ENCODE measurements around the gene CYTH1. TPM values are rescaled to one million over a fixed set of nuclear protein-coding genes. Genes with fewer than 3 reads are reported as not detected.
A peak's percentile ranks its signal among the peaks of the same experiment; 100 is the strongest.

Gene CYTH1
- total and polyA plus RNA-seq, 8 donors: 18.3 to 34.4 (median 23.5) TPM

DNA sequence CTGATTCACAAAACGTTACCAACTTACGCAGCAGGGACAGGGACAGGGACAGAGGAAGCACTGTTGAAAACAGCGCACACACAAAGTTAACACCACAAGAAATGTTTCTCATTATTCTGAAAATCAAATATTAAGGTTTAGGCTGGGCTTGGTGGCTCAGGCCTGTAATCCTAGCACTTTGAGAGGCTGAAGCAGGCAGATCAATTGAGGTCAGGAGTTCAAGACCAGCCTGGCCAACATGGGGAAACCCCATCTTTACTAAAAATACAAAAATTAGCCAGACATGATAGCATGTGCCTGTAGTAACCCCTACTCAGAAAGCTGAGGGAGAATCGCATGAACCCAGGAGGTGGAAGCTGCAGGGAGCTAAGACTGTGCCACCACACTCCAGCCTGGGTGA, 4.2 kb downstream of the CYTH1 start:
- no peaks in the 10 kb centered on the region for H3K9me3 ChIP-seq
- no peak for FAIRE-seq
- no peaks in the 10 kb centered on the region for H3K36me3 ChIP-seq
- no peaks in the 10 kb centered on the region for H3K27me3 ChIP-seq
- TF ChIP-seq CTCF (IDR thresholded peaks at IDR 0.05): no peak
- WGBS, 2 donors: 88 to 95% methylated on average over 4 of the region's 4 CpGs
- H3K4me1 ChIP-seq: peaks cover 2 to 11% (median 10%) of the 10 kb centered on the region in 3 donors
- no peak overlapping the region for H3K4me3 ChIP-seq
- no peak for DNase-seq
- ATAC-seq: no peak
- no peak overlapping the region for H3K27ac ChIP-seq
- intact Hi-C loops (cut with DNase I): no loop called here

GRCh38 chr17:78774956-78775571, 7.0 kb downstream of the CYTH1 start:
- Histone ChIP-seq H3K4me3 (no peak overlapping the region), H3K9me3 (no peaks in the 10 kb centered on the region), H3K27ac (peak overlapping the region in 2 of 4 donors; percentile 1 to 6), H3K4me1 (peaks cover 0 to 3% (median 2%) of the 10 kb centered on the region in 3 donors), H3K27me3 (no peaks in the 10 kb centered on the region), H3K36me3 (no peaks in the 10 kb centered on the region)
- FAIRE-seq: no peak
- no peak for DNase-seq
- intact Hi-C loops (cut with DNase I): no loop called here
- no peak for TF ChIP-seq CTCF (IDR thresholded peaks at IDR 0.05)
- 79 to 88% methylated on average over 12 of the region's 12 CpGs for WGBS, 2 donors
- ATAC-seq: peak in 1 of 4 donors; percentile 19

DNA sequence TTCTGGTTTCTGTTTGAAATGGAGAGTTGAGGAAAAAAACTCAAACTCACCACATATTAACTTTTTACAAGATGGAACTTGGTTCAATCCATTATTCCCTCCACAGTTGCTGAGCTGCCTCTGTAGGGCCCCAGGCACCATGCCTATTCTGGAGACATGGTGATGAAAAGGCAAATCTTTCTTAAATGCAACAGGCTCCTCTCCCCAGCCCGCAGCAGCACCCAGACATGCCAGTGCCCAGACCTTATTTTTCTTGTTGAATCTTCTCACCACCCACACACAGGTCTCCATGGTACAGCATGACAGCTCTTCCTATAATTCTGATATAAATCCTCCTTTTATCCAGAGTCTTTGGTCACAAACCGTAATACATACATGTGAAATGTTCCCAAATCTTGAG, 7.6 kb downstream of the CYTH1 start:
- FAIRE-seq (no peak), ATAC-seq (no peak), DNase-seq (no peak)
- H3K4me3 ChIP-seq: no peak overlapping the region
- intact Hi-C loops (cut with DNase I): no loop called here
- H3K9me3 ChIP-seq: no peaks in the 10 kb centered on the region
- no peaks in the 10 kb centered on the region for H3K4me1 ChIP-seq
- no peaks in the 10 kb centered on the region for H3K36me3 ChIP-seq
- peak overlapping the region in 1 of 4 donors; percentile 1 for H3K27ac ChIP-seq
- WGBS, 2 donors: 81 to 86% methylated on average over 2 of the region's 2 CpGs
- no peak for TF ChIP-seq CTCF (IDR thresholded peaks at IDR 0.05)
- H3K27me3 ChIP-seq: no peaks in the 10 kb centered on the region

GRCh38 chr17:78771758-78772382, 10.2 kb downstream of the CYTH1 start:
- no peaks in the 10 kb centered on the region for H3K36me3 ChIP-seq
- H3K27me3 ChIP-seq: no peaks in the 10 kb centered on the region
- H3K4me3 ChIP-seq: no peak overlapping the region
- FAIRE-seq (no peak), DNase-seq (no peak), ATAC-seq (no peak)
- no peak for TF ChIP-seq CTCF (IDR thresholded peaks at IDR 0.05)
- no peak overlapping the region for H3K27ac ChIP-seq
- intact Hi-C loops (cut with DNase I): no loop called here
- H3K4me1 ChIP-seq: peaks cover 0 to 3% (median 0%) of the 10 kb centered on the region in 3 donors
- H3K9me3 ChIP-seq: no peaks in the 10 kb centered on the region
- 74 to 86% methylated on average over 6 of the region's 6 CpGs for WGBS, 2 donors

DNA sequence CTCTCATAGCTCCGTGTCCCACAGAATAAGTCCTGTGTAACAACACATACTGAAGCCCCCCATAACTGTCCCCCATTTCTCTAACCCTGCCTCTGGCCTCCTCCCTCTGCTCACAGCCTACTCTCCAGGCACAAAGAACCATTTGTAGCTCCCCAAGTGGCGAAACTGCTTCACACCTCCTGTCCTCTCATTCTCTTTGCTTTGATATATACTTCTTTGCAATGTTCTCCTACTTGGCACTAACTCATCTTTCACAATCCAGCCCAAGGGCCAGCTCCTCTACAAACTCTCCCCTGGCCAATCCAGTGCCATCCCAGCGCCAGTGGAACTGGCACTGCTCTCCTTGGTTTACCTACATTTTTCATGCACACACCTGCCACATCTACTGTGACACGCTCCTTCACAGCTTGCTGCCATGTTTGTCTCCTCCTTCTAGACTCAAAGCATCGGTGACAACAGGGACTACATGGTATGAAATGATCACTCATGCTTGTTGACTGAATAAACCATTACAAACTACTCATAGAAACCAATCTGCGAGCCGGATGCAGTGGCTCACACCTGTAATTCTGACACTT, 12.8 kb downstream of the CYTH1 start:
- H3K27me3 ChIP-seq: no peaks in the 10 kb centered on the region
- FAIRE-seq (no peak), ATAC-seq (no peak), DNase-seq (no peak)
- no peak overlapping the region for H3K4me3 ChIP-seq
- H3K27ac ChIP-seq: no peak overlapping the region
- no peaks in the 10 kb centered on the region for H3K9me3 ChIP-seq
- peaks cover 0 to 3% (median 0%) of the 10 kb centered on the region in 3 donors for H3K4me1 ChIP-seq
- H3K36me3 ChIP-seq: no peaks in the 10 kb centered on the region
- TF ChIP-seq CTCF (IDR thresholded peaks at IDR 0.05): no peak
- intact Hi-C loops (cut with DNase I): no loop called here
- 94 to 95% methylated on average over 7 of the region's 7 CpGs for WGBS, 2 donors

Measured in pancreas (tissue), 10 donors.